ENCODE data around the gene HOXD8. TPM values are rescaled to one million over a fixed set of nuclear protein-coding genes. Genes with fewer than 3 reads are reported as not detected.

Gene HOXD8
- total RNA-seq, 1 donor, result 3.3 TPM

GRCh38 chr2:176151442-176152287 lies 22.2 kb downstream of the HOXD8 start, which contains the start of gene HOXD4:
Gene HOXD4 (plus strand): TSS chr2:176151550. CDS start chr2:176151634, 84 bp downstream.
- Histone ChIP-seq H3K4me1 (ENCODE audit: insufficient read depth, low read length) (no peaks in the 10 kb centered on the region), H3K36me3 (ENCODE audit: insufficient read depth, low read length) (no peaks in the 10 kb centered on the region), H4K20me1 (ENCODE audit: insufficient read depth, low read length) (peaks cover 4% of the 10 kb centered on the region), H3K9me3 (ENCODE audit: low read depth, low read length) (no peaks in the 10 kb centered on the region), H3K27ac (ENCODE audit: low read depth, low read length) (no peak within 1 kb of the TSS), H3K4me2 (ENCODE audit: insufficient read depth, low read length) (no peak within 1 kb of the TSS), H2AFZ (ENCODE audit: low read length) (no peak within 1 kb of the TSS), H3K79me2 (ENCODE audit: insufficient read depth, low read length) (no peaks in the 10 kb centered on the region), H3K27me3 (ENCODE audit: insufficient read depth, low read length) (no peaks in the 10 kb centered on the region), H3K4me3 (ENCODE audit: insufficient read depth, low read length) (no peak within 1 kb of the TSS)
- no peak for DNase-seq (ENCODE audit: insufficient read length, low spot score, missing footprints)
- TF ChIP-seq CTCF (IDR thresholded peaks at IDR 0.05; ENCODE audit: extremely low read depth, low read depth, low read length), result no peak

- H3K9me3 ChIP-seq (ENCODE audit: low read depth, low read length), result no peaks in the 10 kb centered on the region
- no peak for TF ChIP-seq CTCF (IDR thresholded peaks at IDR 0.05; ENCODE audit: extremely low read depth, low read depth, low read length)
- no peaks in the 10 kb centered on the region for H3K79me2 ChIP-seq (ENCODE audit: insufficient read depth, low read length)
- no peak overlapping the region for H3K4me3 ChIP-seq (ENCODE audit: insufficient read depth, low read length)
- H4K20me1 ChIP-seq (ENCODE audit: insufficient read depth, low read length), result peaks cover 4% of the 10 kb centered on the region
- no peak overlapping the region for H2AFZ ChIP-seq (ENCODE audit: low read length)
- H3K27ac ChIP-seq (ENCODE audit: low read depth, low read length), result no peak overlapping the region
- no peak for DNase-seq (ENCODE audit: insufficient read length, low spot score, missing footprints)
- no peak overlapping the region for H3K4me2 ChIP-seq (ENCODE audit: insufficient read depth, low read length)
- H3K36me3 ChIP-seq (ENCODE audit: insufficient read depth, low read length), result no peaks in the 10 kb centered on the region
- peaks cover 2% of the 10 kb centered on the region for H3K27me3 ChIP-seq (ENCODE audit: insufficient read depth, low read length)
- no peaks in the 10 kb centered on the region for H3K4me1 ChIP-seq (ENCODE audit: insufficient read depth, low read length)
Measured at GRCh38 chr2:176152350-176153181, 23.1 kb downstream of the HOXD8 start.

GRCh38 chr2:176154576-176155252 lies 25.2 kb downstream of the HOXD8 start:
- H3K4me2 ChIP-seq (ENCODE audit: insufficient read depth, low read length), result no peak overlapping the region
- no peaks in the 10 kb centered on the region for H3K4me1 ChIP-seq (ENCODE audit: insufficient read depth, low read length)
- DNase-seq (ENCODE audit: insufficient read length, low spot score, missing footprints), result no peak
- no peaks in the 10 kb centered on the region for H3K36me3 ChIP-seq (ENCODE audit: insufficient read depth, low read length)
- H3K79me2 ChIP-seq (ENCODE audit: insufficient read depth, low read length), result no peaks in the 10 kb centered on the region
- no peak for TF ChIP-seq CTCF (IDR thresholded peaks at IDR 0.05; ENCODE audit: extremely low read depth, low read depth, low read length)
- H3K9me3 ChIP-seq (ENCODE audit: low read depth, low read length), result no peaks in the 10 kb centered on the region
- H3K27me3 ChIP-seq (ENCODE audit: insufficient read depth, low read length), result peaks cover 11% of the 10 kb centered on the region
- H4K20me1 ChIP-seq (ENCODE audit: insufficient read depth, low read length), result no peaks in the 10 kb centered on the region
- no peak overlapping the region for H2AFZ ChIP-seq (ENCODE audit: low read length)
- no peak overlapping the region for H3K4me3 ChIP-seq (ENCODE audit: insufficient read depth, low read length)
- no peak overlapping the region for H3K27ac ChIP-seq (ENCODE audit: low read depth, low read length)
